Lower lobe of right lung (tissue), 2 donors: Measurements from ENCODE around the gene LRRC7. TPM values are rescaled to one million over a fixed set of nuclear protein-coding genes. Genes with fewer than 3 reads are reported as not detected.
A peak's percentile ranks its signal among the peaks of the same experiment; 100 is the strongest.
"Not testable (repeated sequence)": the region's sequence is repeated elsewhere in the genome, so short reads cannot be mapped to it uniquely, and the experiment has no call there.

Source experiments
- ATAC-seq, 2 donors: fragments of 200-7000 bp; cut with Tn5 transposase; one replicate each; pipeline ENCODE4 v1.9.1; 2020 to 2022; ENCODE audit warnings: mild to moderate bottlenecking in 2 of 2, moderate library complexity in 2 of 2
- DNase-seq: peaks from one replicate; pipeline ENCODE4 v3.0.0-alpha.2; 2020
- H3K27ac ChIP-seq: fragments of 200-600 bp; one replicate; pipeline ENCODE4 v1.8.0; 2022
- H3K27me3 ChIP-seq: fragments of 200-600 bp; one replicate; pipeline ENCODE4 v1.8.0; 2022; ENCODE audit warnings: low read depth
- H3K36me3 ChIP-seq: fragments of 200-600 bp; one replicate; pipeline ENCODE4 v1.8.0; 2022; ENCODE audit warnings: mild to moderate bottlenecking
- H3K4me1 ChIP-seq: fragments of 200-600 bp; one replicate; pipeline ENCODE4 v1.8.0; 2022
- H3K4me3 ChIP-seq: fragments of 200-600 bp; one replicate; pipeline ENCODE4 v1.8.0; 2022; ENCODE audit warnings: mild to moderate bottlenecking
- H3K9me3 ChIP-seq: fragments of 200-600 bp; one replicate; pipeline ENCODE4 v1.8.0; 2022
- CTCF ChIP-seq: fragments of 200-600 bp; IDR thresholded peaks from one replicate; pipeline ENCODE4 v1.8.0; 2022; ENCODE audit warnings: antibody characterized with exemption, mild to moderate bottlenecking
- intact Hi-C: fragments of 100-400 bp; cut with DNase I; formaldehyde crosslinking; loops from one replicate; pipeline ENCODE4 v1.11.0; 2022
- total RNA-seq: library from RNA; stranded (reverse); fragmentation: NEBNext Ultra II Directional; extraction: Animal tissue kit (Norgen Biotek cat#: 25700); gene quantifications from one replicate; pipeline ENCODE4 v1.2.1, GENCODE V29; 2021
- donor health status: DM: no; HTN: yes; CAD: no; lungs with severe emphysema.

The LRRC7 gene
- total RNA-seq, 1 donor from 2014 or later = not detected

- Histone ChIP-seq H3K4me3 (no peak overlapping the region), H3K27me3 (no peaks in the 10 kb centered on the region), H3K27ac (no peak overlapping the region), H3K9me3 (no peaks in the 10 kb centered on the region), H3K4me1 (no peaks in the 10 kb centered on the region), H3K36me3 (no peaks in the 10 kb centered on the region)
- ATAC-seq = peak in 1 of 2 donors; percentile 37
- DNase-seq = no peak
- intact Hi-C loops = no loop called here
- TF ChIP-seq CTCF = no peak
Measured at GRCh38 chr1:70042090-70042731, 474.5 kb downstream of the LRRC7 start.

GRCh38 chr1:70043804-70044203, 476.1 kb downstream of the LRRC7 start:
- DNase-seq (no peak), ATAC-seq (no peak)
- no peak overlapping the region for H3K27ac ChIP-seq
- no peaks in the 10 kb centered on the region for H3K9me3 ChIP-seq
- no peak overlapping the region for H3K4me3 ChIP-seq
- TF ChIP-seq CTCF = no peak
- no peaks in the 10 kb centered on the region for H3K4me1 ChIP-seq
- H3K27me3 ChIP-seq = no peaks in the 10 kb centered on the region
- intact Hi-C loops = no loop called here
- no peaks in the 10 kb centered on the region for H3K36me3 ChIP-seq

GRCh38 chr1:70044832-70045231, 477.1 kb downstream of the LRRC7 start:
- H3K4me3 ChIP-seq = no peak overlapping the region
- no peak for DNase-seq
- ATAC-seq = no peak
- H3K27me3 ChIP-seq = no peaks in the 10 kb centered on the region
- no peaks in the 10 kb centered on the region for H3K36me3 ChIP-seq
- no peaks in the 10 kb centered on the region for H3K9me3 ChIP-seq
- intact Hi-C loops = no loop called here
- TF ChIP-seq CTCF = no peak
- H3K4me1 ChIP-seq = no peaks in the 10 kb centered on the region
- no peak overlapping the region for H3K27ac ChIP-seq

- H3K27me3 ChIP-seq, ATAC-seq, H3K9me3 ChIP-seq, intact Hi-C loops, H3K27ac ChIP-seq, DNase-seq, H3K4me3 ChIP-seq, H3K36me3 ChIP-seq, H3K4me1 ChIP-seq: not testable (repeated sequence)
Measured at GRCh38 chr1:70045581-70045980, 477.9 kb downstream of the LRRC7 start.

- no peak overlapping the region for H3K4me3 ChIP-seq
- H3K36me3 ChIP-seq = no peaks in the 10 kb centered on the region
- TF ChIP-seq CTCF = no peak
- no peaks in the 10 kb centered on the region for H3K9me3 ChIP-seq
- H3K27me3 ChIP-seq = no peaks in the 10 kb centered on the region
- H3K27ac ChIP-seq = no peak overlapping the region
- intact Hi-C loops = no loop called here
- H3K4me1 ChIP-seq = no peaks in the 10 kb centered on the region
- ATAC-seq (no peak), DNase-seq (no peak)
Measured at GRCh38 chr1:70048336-70049094, 480.8 kb downstream of the LRRC7 start.

- intact Hi-C loops = no loop called here
- Histone ChIP-seq H3K27ac (no peak overlapping the region), H3K36me3 (no peaks in the 10 kb centered on the region), H3K9me3 (no peaks in the 10 kb centered on the region), H3K4me3 (no peak overlapping the region), H3K27me3 (no peaks in the 10 kb centered on the region), H3K4me1 (no peaks in the 10 kb centered on the region)
- DNase-seq = no peak
- ATAC-seq = no peak
- TF ChIP-seq CTCF = no peak
Measured at GRCh38 chr1:70051926-70052325, 484.2 kb downstream of the LRRC7 start.
